HepG2 (cell line): ENCODE results near the gene ICAM5. TPM values are rescaled to one million over a fixed set of nuclear protein-coding genes. Genes with fewer than 3 reads are reported as not detected.

Experiments
- ARNT2 ChIP-seq: sonication (generic); formaldehyde crosslinking; IDR thresholded peaks from 2 replicates; pipeline ENCODE4 v1.8.0; 2022; ENCODE audit warnings: mild to moderate bottlenecking, low read depth, missing genetic modification reagents, moderate library complexity
- CBFB ChIP-seq: sonication (generic); formaldehyde crosslinking; IDR thresholded peaks from 2 replicates; pipeline ENCODE4 v1.4.0; 2020; ENCODE audit warnings: missing genetic modification reagents
- GABPA ChIP-seq, 2 experiments: IDR thresholded peaks; 2 replicates each; pipeline ENCODE4 v1.6.1; 2011 to 2016; ENCODE audit warnings: low read depth in 2 of 2, low read length in 1 of 2, missing biosample characterization in 1 of 2, missing genetic modification characterization in 1 of 2
- HNRNPH1 ChIP-seq: fragments of 200-400 bp; formaldehyde crosslinking; optimal IDR thresholded peaks from 2 replicates; pipeline ENCODE3; 2017; ENCODE audit warnings: mild to moderate bottlenecking, low read depth, low read length
- KDM3A ChIP-seq: IDR thresholded peaks from 2 replicates; pipeline ENCODE4 v1.6.1; 2018; ENCODE audit warnings: low read depth, missing compliant biosample characterization
- MBNL3 ChIP-seq: fragments of 250-450 bp; sonication (Bioruptor Pico); conservative IDR thresholded peaks from 2 replicates; pipeline ENCODE4 v1.8.0; 2022; ENCODE audit warnings: mild to moderate bottlenecking, inconsistent platforms
- NR2C2 ChIP-seq: sonication (generic); formaldehyde crosslinking; IDR thresholded peaks from 2 replicates; pipeline ENCODE4 v1.4.0; 2020; ENCODE audit warnings: missing genetic modification reagents, mild to moderate bottlenecking, moderate library complexity, borderline replicate concordance
- NR2F1 ChIP-seq, 2 experiments: fragments of 450-650 bp in 1 of 2; formaldehyde crosslinking in 1 of 2; IDR thresholded peaks; 2 replicates each; pipeline versions ENCODE4 v1.5.0 to v1.6.1; 2016 to 2020; ENCODE audit warnings: mild to moderate bottlenecking in 1 of 2, missing compliant biosample characterization in 1 of 2, missing genetic modification reagents in 1 of 2, moderate library complexity in 1 of 2
- REXO4 ChIP-seq: sonication (generic); formaldehyde crosslinking; IDR thresholded peaks from 2 replicates; pipeline ENCODE4 v1.8.0; 2022; ENCODE audit warnings: missing genetic modification reagents, mild to moderate bottlenecking, borderline replicate concordance
- SP4 ChIP-seq: sonication (generic); formaldehyde crosslinking; IDR thresholded peaks from 2 replicates; pipeline ENCODE4 v1.8.1; 2023; ENCODE audit warnings: mild to moderate bottlenecking, missing genetic modification reagents
- ZKSCAN1 ChIP-seq: fragments of 150-350 bp; IDR thresholded peaks from 2 replicates; pipeline ENCODE4 v1.6.1; 2014; ENCODE audit warnings: low read length
- ZNF317 ChIP-seq: sonication (generic); formaldehyde crosslinking; IDR thresholded peaks from 2 replicates; pipeline ENCODE4 v1.5.0; 2020; ENCODE audit warnings: mild to moderate bottlenecking, missing genetic modification reagents
- ZNF326 ChIP-seq: sonication (generic); formaldehyde crosslinking; IDR thresholded peaks from 2 replicates; pipeline ENCODE4 v1.4.0; 2020; ENCODE audit warnings: missing genetic modification reagents, borderline replicate concordance
- ZNF672 ChIP-seq: sonication (generic); formaldehyde crosslinking; IDR thresholded peaks from 2 replicates; pipeline ENCODE4 v1.8.1; 2022; ENCODE audit warnings: missing genetic modification reagents
- polyA plus RNA-seq, 8 experiments: library from polyadenylated mRNA; depleted of rRNA in 3 of 8; stranded (reverse) in 7 of 8; unstranded in 1 of 8; fragments of >200 nt; fragmentation: Illumina TruSeq in 4 of 8; extraction: Trizol in 4 of 8; gene quantifications; 2 replicates each; pipeline versions ENCODE4 v1.2.1 to v1.2.3, GENCODE V29; 2011 to 2016; ENCODE audit warnings: low read depth in 4 of 8, missing spikeins in 1 of 8, mixed read lengths in 1 of 8; ENCODE audit not compliant: insufficient read depth in 1 of 8
- total RNA-seq, 5 experiments: library from RNA; depleted of rRNA; stranded (reverse); fragments of >200 nt; fragmentation: Illumina TruSeq; extraction: Trizol; gene quantifications; 2 replicates each; pipeline ENCODE4 v1.2.3, GENCODE V29; 2016; ENCODE audit warnings: low read depth in 1 of 5
- TF ChIP-seq, protein P1 (sequence below): sonication (generic); formaldehyde crosslinking; IDR thresholded peaks from 2 replicates; pipeline ENCODE4 v1.4.0; 2020; ENCODE audit warnings: mild to moderate bottlenecking, low read depth, missing genetic modification reagents
- TF ChIP-seq, protein P2 (sequence below): sonication (generic); formaldehyde crosslinking; IDR thresholded peaks from 2 replicates; pipeline ENCODE4 v1.4.0; 2020; ENCODE audit warnings: mild to moderate bottlenecking, low read depth, missing genetic modification reagents
- TF ChIP-seq, protein P3 (sequence below): sonication (generic); formaldehyde crosslinking; IDR thresholded peaks from 2 replicates; pipeline ENCODE4 v1.5.0; 2020; ENCODE audit warnings: mild to moderate bottlenecking, missing genetic modification reagents, borderline replicate concordance
- TF ChIP-seq, protein P4 (sequence below): conservative IDR thresholded peaks from 2 replicates; pipeline ENCODE4 v1.6.1; 2018; ENCODE audit warnings: missing genetic modification reagents
- TF ChIP-seq, protein P5 (sequence below): IDR thresholded peaks from 2 replicates; pipeline ENCODE4 v1.6.1; 2016; ENCODE audit warnings: missing compliant biosample characterization, missing genetic modification reagents, borderline replicate concordance

The ICAM5 gene
- total and polyA plus RNA-seq, 2 of the 13 experiments (the other 11 are each of a cell fraction or from before 2014, with no cell fraction given), result 0.46 to 1.6 TPM

DNA sequence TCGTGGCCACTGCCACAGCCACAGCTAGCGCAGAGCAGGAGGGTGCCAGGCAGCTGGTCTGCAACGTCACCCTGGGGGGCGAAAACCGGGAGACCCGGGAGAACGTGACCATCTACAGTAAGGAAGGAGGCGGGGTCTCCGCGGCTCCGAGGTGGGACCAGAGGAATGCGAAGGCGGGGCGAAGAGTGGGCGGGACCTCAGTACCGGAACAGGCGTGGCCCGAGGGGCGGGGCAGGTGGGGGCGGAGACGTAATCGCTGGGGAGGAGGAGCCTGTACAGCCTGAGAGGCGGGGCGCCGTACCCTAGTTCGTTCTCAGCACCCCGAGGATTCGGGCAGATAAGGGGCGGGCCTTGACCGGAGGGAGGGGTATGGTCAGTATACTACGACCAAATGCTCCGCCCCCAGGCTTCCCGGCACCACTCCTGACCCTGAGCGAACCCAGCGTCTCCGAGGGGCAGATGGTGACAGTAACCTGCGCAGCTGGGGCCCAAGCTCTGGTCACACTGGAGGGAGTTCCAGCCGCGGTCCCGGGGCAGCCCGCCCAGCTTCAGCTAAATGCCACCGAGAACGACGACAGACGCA, 2.5 kb downstream of the ICAM5 start (continued):
- TF ChIP-seq, protein P1, sequence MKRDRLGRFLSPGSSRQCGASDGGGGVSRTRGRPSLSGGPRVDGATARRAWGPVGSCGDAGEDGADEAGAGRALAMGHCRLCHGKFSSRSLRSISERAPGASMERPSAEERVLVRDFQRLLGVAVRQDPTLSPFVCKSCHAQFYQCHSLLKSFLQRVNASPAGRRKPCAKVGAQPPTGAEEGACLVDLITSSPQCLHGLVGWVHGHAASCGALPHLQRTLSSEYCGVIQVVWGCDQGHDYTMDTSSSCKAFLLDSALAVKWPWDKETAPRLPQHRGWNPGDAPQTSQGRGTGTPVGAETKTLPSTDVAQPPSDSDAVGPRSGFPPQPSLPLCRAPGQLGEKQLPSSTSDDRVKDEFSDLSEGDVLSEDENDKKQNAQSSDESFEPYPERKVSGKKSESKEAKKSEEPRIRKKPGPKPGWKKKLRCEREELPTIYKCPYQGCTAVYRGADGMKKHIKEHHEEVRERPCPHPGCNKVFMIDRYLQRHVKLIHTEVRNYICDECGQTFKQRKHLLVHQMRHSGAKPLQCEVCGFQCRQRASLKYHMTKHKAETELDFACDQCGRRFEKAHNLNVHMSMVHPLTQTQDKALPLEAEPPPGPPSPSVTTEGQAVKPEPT (CRISPR knock-in tag), result no peak
- TF ChIP-seq GABPA (IDR thresholded peaks at IDR 0.05; ENCODE audit: low read depth, low read length) (peak; percentile 40), GABPA (CRISPR knock-in tag; IDR thresholded peaks at IDR 0.05; ENCODE audit: low read depth) (peak; percentile 83), ZNF326 (no peak), ARNT2 (CRISPR knock-in tag) (0 out of 2 replicates have a peak, but pooled peaks have one; percentile 33), NR2C2 (CRISPR knock-in tag) (0 out of 2 replicates have a peak, but pooled peaks have one; percentile 22), REXO4 (CRISPR knock-in tag) (no peak), NR2F1 (CRISPR knock-in tag; IDR thresholded peaks at IDR 0.05) (no peak), ZNF317 (CRISPR knock-in tag) (0 out of 2 replicates have a peak, but pooled peaks have one; percentile 44), KDM3A (CRISPR knock-in tag) (0 out of 2 replicates have a peak, but pooled peaks have one; percentile 25), ZNF672 (CRISPR knock-in tag) (0 out of 2 replicates have a peak, but pooled peaks have one; percentile 6), ZKSCAN1 (no peak), MBNL3 (CRISPR knock-in tag) (no peak), CBFB (CRISPR knock-in tag) (0 out of 2 replicates have a peak, but pooled peaks have one; percentile 36), HNRNPH1 (no peak), SP4 (CRISPR knock-in tag) (peak; percentile 71; the same call in 1 of the 2 replicates)
- TF ChIP-seq, protein P2, sequence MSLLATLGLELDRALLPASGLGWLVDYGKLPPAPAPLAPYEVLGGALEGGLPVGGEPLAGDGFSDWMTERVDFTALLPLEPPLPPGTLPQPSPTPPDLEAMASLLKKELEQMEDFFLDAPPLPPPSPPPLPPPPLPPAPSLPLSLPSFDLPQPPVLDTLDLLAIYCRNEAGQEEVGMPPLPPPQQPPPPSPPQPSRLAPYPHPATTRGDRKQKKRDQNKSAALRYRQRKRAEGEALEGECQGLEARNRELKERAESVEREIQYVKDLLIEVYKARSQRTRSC (CRISPR knock-in tag), result 0 out of 2 replicates have a peak, but pooled peaks have one; percentile 35
- TF ChIP-seq, protein P3, sequence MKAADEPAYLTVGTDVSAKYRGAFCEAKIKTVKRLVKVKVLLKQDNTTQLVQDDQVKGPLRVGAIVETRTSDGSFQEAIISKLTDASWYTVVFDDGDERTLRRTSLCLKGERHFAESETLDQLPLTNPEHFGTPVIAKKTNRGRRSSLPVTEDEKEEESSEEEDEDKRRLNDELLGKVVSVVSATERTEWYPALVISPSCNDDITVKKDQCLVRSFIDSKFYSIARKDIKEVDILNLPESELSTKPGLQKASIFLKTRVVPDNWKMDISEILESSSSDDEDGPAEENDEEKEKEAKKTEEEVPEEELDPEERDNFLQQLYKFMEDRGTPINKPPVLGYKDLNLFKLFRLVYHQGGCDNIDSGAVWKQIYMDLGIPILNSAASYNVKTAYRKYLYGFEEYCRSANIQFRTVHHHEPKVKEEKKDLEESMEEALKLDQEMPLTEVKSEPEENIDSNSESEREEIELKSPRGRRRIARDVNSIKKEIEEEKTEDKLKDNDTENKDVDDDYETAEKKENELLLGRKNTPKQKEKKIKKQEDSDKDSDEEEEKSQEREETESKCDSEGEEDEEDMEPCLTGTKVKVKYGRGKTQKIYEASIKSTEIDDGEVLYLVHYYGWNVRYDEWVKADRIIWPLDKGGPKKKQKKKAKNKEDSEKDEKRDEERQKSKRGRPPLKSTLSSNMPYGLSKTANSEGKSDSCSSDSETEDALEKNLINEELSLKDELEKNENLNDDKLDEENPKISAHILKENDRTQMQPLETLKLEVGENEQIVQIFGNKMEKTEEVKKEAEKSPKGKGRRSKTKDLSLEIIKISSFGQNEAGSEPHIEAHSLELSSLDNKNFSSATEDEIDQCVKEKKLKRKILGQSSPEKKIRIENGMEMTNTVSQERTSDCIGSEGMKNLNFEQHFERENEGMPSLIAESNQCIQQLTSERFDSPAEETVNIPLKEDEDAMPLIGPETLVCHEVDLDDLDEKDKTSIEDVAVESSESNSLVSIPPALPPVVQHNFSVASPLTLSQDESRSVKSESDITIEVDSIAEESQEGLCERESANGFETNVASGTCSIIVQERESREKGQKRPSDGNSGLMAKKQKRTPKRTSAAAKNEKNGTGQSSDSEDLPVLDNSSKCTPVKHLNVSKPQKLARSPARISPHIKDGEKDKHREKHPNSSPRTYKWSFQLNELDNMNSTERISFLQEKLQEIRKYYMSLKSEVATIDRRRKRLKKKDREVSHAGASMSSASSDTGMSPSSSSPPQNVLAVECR, result peak; percentile 52; the same call in 1 of the 2 replicates
- TF ChIP-seq, protein P4, sequence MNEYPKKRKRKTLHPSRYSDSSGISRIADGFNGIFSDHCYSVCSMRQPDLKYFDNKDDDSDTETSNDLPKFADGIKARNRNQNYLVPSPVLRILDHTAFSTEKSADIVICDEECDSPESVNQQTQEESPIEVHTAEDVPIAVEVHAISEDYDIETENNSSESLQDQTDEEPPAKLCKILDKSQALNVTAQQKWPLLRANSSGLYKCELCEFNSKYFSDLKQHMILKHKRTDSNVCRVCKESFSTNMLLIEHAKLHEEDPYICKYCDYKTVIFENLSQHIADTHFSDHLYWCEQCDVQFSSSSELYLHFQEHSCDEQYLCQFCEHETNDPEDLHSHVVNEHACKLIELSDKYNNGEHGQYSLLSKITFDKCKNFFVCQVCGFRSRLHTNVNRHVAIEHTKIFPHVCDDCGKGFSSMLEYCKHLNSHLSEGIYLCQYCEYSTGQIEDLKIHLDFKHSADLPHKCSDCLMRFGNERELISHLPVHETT, result 0 out of 2 replicates have a peak, but pooled peaks have one; percentile 41
- TF ChIP-seq, protein P5, sequence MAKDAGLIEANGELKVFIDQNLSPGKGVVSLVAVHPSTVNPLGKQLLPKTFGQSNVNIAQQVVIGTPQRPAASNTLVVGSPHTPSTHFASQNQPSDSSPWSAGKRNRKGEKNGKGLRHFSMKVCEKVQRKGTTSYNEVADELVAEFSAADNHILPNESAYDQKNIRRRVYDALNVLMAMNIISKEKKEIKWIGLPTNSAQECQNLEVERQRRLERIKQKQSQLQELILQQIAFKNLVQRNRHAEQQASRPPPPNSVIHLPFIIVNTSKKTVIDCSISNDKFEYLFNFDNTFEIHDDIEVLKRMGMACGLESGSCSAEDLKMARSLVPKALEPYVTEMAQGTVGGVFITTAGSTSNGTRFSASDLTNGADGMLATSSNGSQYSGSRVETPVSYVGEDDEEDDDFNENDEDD (CRISPR knock-in tag), result peak; percentile 39; the same call in 1 of the 2 replicates
